ENCODE data around the gene UCHL5.

The UCHL5 gene

DNA sequence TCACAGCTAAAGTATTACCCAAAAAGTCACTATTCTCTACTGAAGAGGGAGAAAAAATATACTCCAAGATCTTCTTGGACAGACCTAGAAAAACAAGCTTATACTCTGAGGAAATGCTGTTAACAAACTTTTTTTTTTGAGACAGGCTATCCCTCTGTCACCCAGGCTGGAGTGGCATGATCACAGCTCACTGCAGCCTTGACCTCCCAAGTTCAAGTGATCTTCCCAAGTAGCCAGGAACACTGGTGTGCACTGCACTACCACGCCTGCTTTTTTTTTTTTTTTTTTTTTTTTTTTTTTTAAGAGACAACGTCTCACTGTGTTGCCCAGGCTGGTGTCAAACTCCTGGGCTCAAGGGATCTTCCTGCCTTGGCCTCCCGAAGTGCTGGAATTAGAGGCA, 28.7 kb upstream of the UCHL5 start:
- no peak overlapping the region for H3K4me2 ChIP-seq (ENCODE audit: low read length)
- no peak for TF ChIP-seq CTCF (IDR thresholded peaks at IDR 0.05)
- no peaks in the 10 kb centered on the region for H3K9me3 ChIP-seq (ENCODE audit: control insufficient read depth, low read length)
- no peak overlapping the region for H2AFZ ChIP-seq
- H3K36me3 ChIP-seq (ENCODE audit: control insufficient read depth, insufficient read depth, low read length), result no peaks in the 10 kb centered on the region
- H3K9ac ChIP-seq, result no peak overlapping the region
- no peaks in the 10 kb centered on the region for H3K27me3 ChIP-seq (ENCODE audit: control insufficient read depth, insufficient read depth, low read length)
- no peaks in the 10 kb centered on the region for H3K79me2 ChIP-seq
- H3K4me1 ChIP-seq, result no peaks in the 10 kb centered on the region
- H3K4me3 ChIP-seq (ENCODE audit: low read depth, low read length), result no peak overlapping the region
- H3K27ac ChIP-seq, result no peak overlapping the region

DNA sequence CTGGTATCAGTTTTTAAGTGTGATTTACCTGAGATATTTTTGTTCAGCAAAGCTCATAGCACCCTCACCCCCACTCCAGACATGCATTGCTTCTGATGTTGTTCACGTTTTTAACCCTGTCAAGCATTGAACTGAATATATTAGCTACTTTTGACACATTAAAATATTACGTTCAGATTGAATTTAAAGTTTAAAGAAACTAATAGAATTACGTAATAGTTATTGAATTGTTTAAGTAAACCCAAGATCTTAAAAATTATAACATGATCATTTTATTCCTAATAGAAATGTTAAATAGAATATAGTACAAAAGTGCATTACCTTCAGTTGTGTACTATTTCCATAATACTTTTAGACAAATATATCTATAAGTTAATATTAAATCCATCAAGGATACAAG, 27.2 kb upstream of the UCHL5 start:
- Histone ChIP-seq H3K27ac (no peak overlapping the region), H3K9ac (no peak overlapping the region), H3K9me3 (ENCODE audit: control insufficient read depth, low read length) (no peaks in the 10 kb centered on the region), H3K79me2 (no peaks in the 10 kb centered on the region), H2AFZ (no peak overlapping the region), H3K27me3 (ENCODE audit: control insufficient read depth, insufficient read depth, low read length) (no peaks in the 10 kb centered on the region), H3K4me2 (ENCODE audit: low read length) (no peak overlapping the region), H3K4me1 (no peaks in the 10 kb centered on the region), H3K36me3 (ENCODE audit: control insufficient read depth, insufficient read depth, low read length) (no peaks in the 10 kb centered on the region), H3K4me3 (ENCODE audit: low read depth, low read length) (no peak overlapping the region)
- TF ChIP-seq CTCF (IDR thresholded peaks at IDR 0.05), result no peak

DNA sequence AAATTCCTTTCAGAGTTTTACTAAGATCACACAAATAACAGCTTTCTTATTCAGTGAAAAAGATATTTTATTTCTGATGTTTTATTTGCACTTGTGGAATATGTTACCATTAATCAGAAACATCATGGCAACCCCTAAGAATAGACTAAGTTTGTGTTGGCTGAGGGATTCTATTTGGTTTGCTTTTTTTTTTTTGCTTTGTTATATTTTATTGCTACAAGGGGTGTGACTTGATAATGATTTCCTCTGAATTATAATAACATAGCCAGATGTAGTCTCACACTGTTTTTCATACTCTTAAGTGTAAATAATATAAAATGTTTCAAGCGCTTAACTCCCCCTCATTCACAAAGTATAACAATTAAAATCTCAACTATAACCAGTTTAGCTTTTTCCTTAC, 26.1 kb upstream of the UCHL5 start:
- no peaks in the 10 kb centered on the region for H3K27me3 ChIP-seq (ENCODE audit: control insufficient read depth, insufficient read depth, low read length)
- H3K36me3 ChIP-seq (ENCODE audit: control insufficient read depth, insufficient read depth, low read length), result no peaks in the 10 kb centered on the region
- H2AFZ ChIP-seq, result no peak overlapping the region
- H3K27ac ChIP-seq, result no peak overlapping the region
- no peaks in the 10 kb centered on the region for H3K4me1 ChIP-seq
- TF ChIP-seq CTCF (IDR thresholded peaks at IDR 0.05), result no peak
- H3K9me3 ChIP-seq (ENCODE audit: control insufficient read depth, low read length), result no peaks in the 10 kb centered on the region
- H3K79me2 ChIP-seq, result no peaks in the 10 kb centered on the region
- no peak overlapping the region for H3K4me3 ChIP-seq (ENCODE audit: low read depth, low read length)
- no peak overlapping the region for H3K9ac ChIP-seq
- no peak overlapping the region for H3K4me2 ChIP-seq (ENCODE audit: low read length)

DNA sequence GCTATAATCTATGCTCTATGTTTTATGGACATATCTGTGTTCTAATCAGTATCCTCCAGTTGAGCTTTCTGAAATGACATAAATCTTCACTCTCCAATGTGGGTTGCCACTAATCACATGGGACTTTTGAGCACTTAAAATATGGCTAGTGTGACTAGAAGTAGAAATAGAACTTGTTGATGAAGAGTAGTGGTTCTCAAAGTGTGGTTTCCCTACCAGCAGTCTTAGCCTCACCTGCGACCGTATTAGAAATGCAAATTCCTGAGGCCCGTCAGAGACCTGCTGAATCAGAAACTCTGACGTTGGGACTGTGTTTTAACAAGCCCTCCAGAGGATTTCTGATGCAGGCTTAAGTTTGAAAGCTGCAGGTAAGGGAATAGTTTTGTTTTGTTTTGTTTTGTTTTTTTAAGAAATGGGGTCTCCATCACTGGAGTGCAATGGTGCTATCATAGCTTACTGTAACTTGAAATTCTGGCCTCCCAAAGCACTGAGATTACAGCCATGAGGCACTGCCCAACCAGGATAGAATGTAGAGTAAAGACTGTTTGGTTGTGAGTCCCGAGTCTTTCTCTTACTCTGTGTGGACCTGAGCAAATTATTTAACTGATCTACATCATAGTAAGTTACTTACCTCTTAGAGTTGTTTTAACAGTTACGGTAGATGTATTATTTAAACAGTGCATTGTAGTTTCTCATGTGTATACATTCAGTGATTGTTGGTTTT, 24.4 kb upstream of the UCHL5 start:
- no peak overlapping the region for H2AFZ ChIP-seq
- no peak overlapping the region for H3K27ac ChIP-seq
- no peak overlapping the region for H3K4me3 ChIP-seq (ENCODE audit: low read depth, low read length)
- H3K4me2 ChIP-seq (ENCODE audit: low read length), result no peak overlapping the region
- H3K36me3 ChIP-seq (ENCODE audit: control insufficient read depth, insufficient read depth, low read length), result no peaks in the 10 kb centered on the region
- no peaks in the 10 kb centered on the region for H3K4me1 ChIP-seq
- no peaks in the 10 kb centered on the region for H3K27me3 ChIP-seq (ENCODE audit: control insufficient read depth, insufficient read depth, low read length)
- TF ChIP-seq CTCF (IDR thresholded peaks at IDR 0.05), result no peak
- no peaks in the 10 kb centered on the region for H3K79me2 ChIP-seq
- no peaks in the 10 kb centered on the region for H3K9me3 ChIP-seq (ENCODE audit: control insufficient read depth, low read length)
- no peak overlapping the region for H3K9ac ChIP-seq

DNA sequence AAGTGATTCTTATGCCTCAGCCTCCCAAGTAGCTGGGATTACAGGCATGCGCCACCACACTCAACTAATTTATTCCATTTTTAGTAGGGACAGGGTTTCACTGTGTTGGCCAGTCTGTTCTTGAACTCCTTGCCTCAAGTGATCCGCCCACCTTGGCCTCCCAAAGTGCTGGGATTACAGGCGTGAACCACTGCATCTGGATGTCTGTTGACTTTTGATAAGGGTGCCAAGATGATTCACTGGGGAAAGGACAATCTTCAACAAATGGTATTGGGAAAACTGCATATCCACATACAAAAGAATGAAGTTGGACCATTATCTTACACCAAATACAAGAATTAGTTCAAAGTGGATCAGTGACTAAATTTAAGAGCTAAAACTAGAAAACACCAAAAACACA, 20.0 kb upstream of the UCHL5 start:
- H3K4me3 ChIP-seq (ENCODE audit: low read depth, low read length), result no peak overlapping the region
- H3K4me1 ChIP-seq, result no peaks in the 10 kb centered on the region
- H3K27me3 ChIP-seq (ENCODE audit: control insufficient read depth, insufficient read depth, low read length), result no peaks in the 10 kb centered on the region
- no peak overlapping the region for H3K9ac ChIP-seq
- H3K27ac ChIP-seq, result no peak overlapping the region
- no peaks in the 10 kb centered on the region for H3K36me3 ChIP-seq (ENCODE audit: control insufficient read depth, insufficient read depth, low read length)
- no peaks in the 10 kb centered on the region for H3K9me3 ChIP-seq (ENCODE audit: control insufficient read depth, low read length)
- peaks cover 4% of the 10 kb centered on the region for H3K79me2 ChIP-seq
- no peak overlapping the region for H2AFZ ChIP-seq
- no peak overlapping the region for H3K4me2 ChIP-seq (ENCODE audit: low read length)
- TF ChIP-seq CTCF (IDR thresholded peaks at IDR 0.05), result no peak
